Measurements from ENCODE around the gene MED9. TPM values are rescaled to one million over a fixed set of nuclear protein-coding genes. Genes with fewer than 3 reads are reported as not detected.

MED9 gene
- total RNA-seq, 2 experiments from 2014 or later: 13.8 to 15.0 TPM

DNA sequence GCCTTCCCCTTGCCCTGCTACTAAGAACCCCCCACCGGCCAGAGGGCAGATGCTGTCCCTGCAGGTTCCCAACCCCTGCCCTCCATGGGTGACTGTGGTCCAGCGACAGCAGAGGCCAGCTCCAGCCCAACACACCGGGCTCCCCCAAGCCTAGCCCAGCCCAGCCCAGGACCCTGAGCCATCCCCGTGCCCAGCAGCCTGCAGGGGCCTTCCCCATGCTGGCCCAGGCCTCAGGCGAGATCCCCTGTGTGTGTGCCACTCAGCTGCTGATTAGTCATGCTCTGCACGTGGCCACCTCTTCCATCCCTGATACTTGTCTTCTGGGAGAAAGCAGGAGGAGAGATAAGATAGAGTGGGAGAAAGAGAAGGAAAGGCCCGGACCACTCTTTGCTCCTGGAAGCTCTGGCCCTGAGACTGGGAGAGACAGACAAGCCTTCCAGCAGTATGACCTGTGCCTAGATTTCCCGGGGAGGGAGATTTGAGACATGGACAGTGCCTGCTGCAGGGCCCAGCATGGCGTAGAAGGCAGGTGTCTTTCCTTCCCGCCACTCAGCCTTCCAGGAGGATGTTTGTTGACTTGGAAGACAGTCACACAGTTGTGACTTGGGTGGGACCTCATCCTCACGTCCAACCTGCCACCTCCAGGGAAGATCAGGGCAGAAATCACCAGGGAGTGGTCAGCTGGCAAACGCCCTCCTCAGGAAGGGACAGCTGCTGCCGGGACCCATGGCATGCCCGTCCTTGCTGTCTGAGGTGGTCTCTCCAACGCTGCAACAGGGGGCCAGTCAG, 60.7 kb downstream of the MED9 start:
- H3K27me3 Mint-ChIP-seq: no peaks in the 10 kb centered on the region
- H3K36me3 Mint-ChIP-seq: no peaks in the 10 kb centered on the region
- DNase-seq: no peak
- no peak overlapping the region for H3K27ac Mint-ChIP-seq
- no peak overlapping the region for H3K4me3 Mint-ChIP-seq
- H3K4me1 Mint-ChIP-seq: no peaks in the 10 kb centered on the region
- H3K9me3 Mint-ChIP-seq: no peaks in the 10 kb centered on the region

DNA sequence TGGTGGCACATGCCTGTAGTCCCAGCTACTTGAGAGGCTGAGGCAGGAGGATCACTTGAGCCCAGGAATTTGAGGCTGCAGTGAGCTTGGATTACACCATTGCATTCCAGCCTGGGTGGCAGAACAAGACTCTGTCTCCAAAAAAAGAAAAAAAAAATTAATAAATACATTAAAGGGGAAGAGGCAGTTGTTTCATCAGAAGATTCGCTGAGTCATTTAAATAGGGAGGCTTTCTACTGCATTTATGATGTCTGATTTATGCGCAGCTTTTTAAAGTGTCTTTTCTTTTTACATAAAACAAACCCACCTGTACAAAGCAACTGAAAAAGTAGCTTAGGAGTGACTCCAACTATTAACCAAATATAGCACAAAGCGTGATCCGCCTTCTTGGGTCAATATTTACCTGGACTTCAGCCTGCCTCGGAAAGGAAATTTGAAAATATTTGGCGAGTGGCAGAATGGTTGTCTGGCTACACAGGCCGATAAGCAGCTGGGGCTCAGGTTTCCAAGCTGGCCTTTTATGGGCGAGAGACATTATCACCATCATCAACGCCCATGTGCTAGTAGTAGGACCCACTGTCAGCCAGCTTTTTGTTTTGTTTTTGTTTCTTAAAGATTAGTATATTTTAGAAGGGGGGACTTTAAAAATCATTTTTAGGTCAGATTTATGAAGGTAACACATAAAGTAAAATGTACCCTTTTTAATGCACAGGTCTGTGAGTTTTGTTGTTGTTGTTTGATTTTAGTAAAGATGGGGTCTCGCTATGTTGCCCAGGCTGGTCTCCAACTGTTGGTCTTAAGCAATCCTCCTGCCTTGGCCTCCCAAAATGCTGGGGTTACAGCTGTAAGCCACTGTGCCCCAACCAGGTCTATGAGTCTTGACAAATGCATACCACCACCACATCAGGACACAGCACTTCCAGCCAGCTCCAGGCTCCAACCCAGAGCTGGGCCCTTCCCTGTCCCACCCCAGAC, 61.9 kb downstream of the MED9 start:
- no peak overlapping the region for H3K4me3 Mint-ChIP-seq
- H3K27me3 Mint-ChIP-seq: no peaks in the 10 kb centered on the region
- no peaks in the 10 kb centered on the region for H3K9me3 Mint-ChIP-seq
- H3K27ac Mint-ChIP-seq: no peak overlapping the region
- no peaks in the 10 kb centered on the region for H3K4me1 Mint-ChIP-seq
- H3K36me3 Mint-ChIP-seq: no peaks in the 10 kb centered on the region
- no peak for DNase-seq

DNA sequence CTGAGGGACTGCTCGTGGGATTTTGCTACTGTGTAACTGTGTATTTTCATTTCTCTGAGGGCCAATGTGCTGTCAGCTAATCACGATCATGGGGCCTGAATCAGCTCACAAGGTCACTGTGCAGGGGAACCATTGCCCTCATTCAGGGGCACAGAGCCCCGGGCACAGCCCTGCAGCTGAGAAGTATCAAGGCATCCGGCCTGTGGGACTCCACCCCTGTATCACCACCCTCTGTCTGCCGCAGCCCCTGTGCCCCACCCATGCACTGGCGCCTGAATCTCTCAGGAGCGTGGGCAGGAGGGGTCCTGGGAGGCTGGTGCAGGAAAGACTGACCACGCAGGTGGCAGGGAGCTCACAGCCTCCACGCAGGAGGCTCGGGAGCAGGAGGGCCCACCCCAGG, 62.8 kb downstream of the MED9 start:
- H3K27me3 Mint-ChIP-seq: no peaks in the 10 kb centered on the region
- no peaks in the 10 kb centered on the region for H3K9me3 Mint-ChIP-seq
- DNase-seq: no peak
- H3K4me3 Mint-ChIP-seq: no peak overlapping the region
- H3K36me3 Mint-ChIP-seq: no peaks in the 10 kb centered on the region
- H3K4me1 Mint-ChIP-seq: no peaks in the 10 kb centered on the region
- no peak overlapping the region for H3K27ac Mint-ChIP-seq

DNA sequence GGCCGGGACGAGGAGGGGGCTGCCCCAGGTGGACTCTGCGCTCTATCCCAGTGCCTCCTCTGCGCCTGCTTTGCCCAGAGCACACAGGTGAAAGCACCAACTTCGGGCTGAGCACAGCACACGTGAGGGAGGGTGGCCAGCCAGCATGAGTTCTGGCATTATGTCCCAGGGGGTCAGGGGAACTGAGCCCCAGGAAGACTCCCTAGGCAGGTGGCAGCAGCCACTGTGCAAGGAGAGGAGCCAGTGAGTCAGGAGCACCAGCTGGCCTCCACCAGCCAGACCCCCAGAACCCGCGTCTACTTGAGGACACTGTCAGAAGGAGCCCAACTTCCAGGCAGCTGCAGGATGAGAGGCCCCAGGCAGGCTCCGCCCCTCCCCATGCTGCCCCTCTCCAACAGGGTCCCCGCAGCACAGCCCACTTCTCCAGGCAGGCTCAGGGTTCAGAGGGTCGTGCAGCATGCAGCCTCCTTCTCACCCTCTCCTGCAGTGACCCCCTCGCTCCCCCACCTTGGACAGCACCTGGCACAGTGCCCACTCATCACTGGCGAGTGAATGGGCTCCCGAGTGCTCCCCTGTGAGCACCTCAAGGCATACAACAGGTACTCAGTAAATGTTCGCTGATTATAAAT, 63.6 kb downstream of the MED9 start:
- Mint-ChIP-seq H3K27ac (no peak overlapping the region), H3K4me1 (no peaks in the 10 kb centered on the region), H3K4me3 (no peak overlapping the region), H3K9me3 (no peaks in the 10 kb centered on the region), H3K36me3 (no peaks in the 10 kb centered on the region), H3K27me3 (no peaks in the 10 kb centered on the region)
- DNase-seq: no peak

DNA sequence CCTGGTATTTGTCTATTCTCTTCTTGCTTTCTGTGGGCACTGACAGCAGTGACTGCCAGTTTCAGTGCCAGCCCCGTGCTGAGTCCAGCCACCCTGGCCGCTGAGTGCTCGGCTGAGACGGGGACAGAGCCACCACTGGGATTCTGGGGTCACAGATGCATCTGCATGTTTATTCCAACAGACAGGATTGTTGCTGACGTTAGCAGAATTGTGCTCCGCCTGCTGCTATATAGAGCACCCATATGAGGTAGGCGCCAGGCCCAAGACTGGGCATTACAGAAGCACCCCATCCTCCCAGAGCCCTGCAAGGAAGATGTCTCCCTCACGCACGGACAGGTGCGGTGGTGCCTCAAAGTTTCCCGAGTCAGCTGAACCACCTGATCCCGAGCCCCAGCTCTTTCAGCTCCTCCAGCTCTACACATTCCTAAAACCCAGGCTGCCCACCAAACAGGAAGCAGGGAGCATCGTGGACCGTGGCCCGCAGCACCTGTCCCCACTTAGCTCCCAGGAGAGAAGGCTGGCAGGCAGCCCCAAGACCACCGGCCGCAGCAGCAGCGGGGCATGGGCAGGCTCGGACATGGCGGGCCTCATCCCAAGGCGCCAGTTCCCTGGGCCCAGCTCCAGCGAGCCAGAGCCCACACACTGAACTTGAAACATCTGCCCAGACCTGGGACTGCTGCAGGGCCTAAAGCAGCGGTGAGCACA, 64.3 kb downstream of the MED9 start:
- no peaks in the 10 kb centered on the region for H3K4me1 Mint-ChIP-seq
- H3K27me3 Mint-ChIP-seq: no peaks in the 10 kb centered on the region
- no peaks in the 10 kb centered on the region for H3K36me3 Mint-ChIP-seq
- DNase-seq: no peak
- no peak overlapping the region for H3K4me3 Mint-ChIP-seq
- no peak overlapping the region for H3K27ac Mint-ChIP-seq
- no peaks in the 10 kb centered on the region for H3K9me3 Mint-ChIP-seq

DNA sequence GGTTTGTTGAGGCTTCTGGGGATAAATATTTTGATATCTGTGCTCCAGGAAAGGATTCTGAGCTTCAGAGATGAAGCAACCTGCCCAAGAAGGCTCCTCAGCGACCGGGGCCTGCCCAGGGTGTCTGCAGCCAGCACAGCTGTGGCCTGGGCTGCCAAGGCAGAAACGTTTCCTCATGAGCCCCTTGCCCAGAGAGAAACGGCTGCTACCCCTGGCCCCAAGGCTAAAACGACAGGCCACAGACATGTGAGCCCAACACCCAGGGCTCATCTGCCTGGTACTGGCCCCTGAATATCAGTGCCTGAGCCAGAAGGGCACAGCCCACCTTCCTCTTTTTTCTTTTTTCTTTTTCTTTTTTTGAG, 64.8 kb downstream of the MED9 start:
- DNase-seq: no peak
- H3K9me3 Mint-ChIP-seq: no peaks in the 10 kb centered on the region
- H3K27ac Mint-ChIP-seq: no peak overlapping the region
- H3K27me3 Mint-ChIP-seq: no peaks in the 10 kb centered on the region
- no peaks in the 10 kb centered on the region for H3K36me3 Mint-ChIP-seq
- H3K4me3 Mint-ChIP-seq: no peak overlapping the region
- no peaks in the 10 kb centered on the region for H3K4me1 Mint-ChIP-seq

Other genes with a start within 250 kb of the MED9 start
- gene FLCN, start 239.8 kb upstream of the MED9 start, total RNA-seq: 10 to 100 TPM; 21.3 to 22.7 TPM
- gene COPS3, start 195.8 kb upstream of the MED9 start, total RNA-seq: 100 to 1,000 TPM; 133 to 141 TPM
- 1 to 10 TPM; 6.1 to 6.5 TPM for gene NT5M, start 173.6 kb upstream of the MED9 start, total RNA-seq
- gene RASD1, start 19.4 kb downstream of the MED9 start, total RNA-seq: under 1 TPM; 0.31 to 0.48 TPM
- 10 to 100 TPM; 34.0 to 40.0 TPM for gene PEMT, start 114.7 kb downstream of the MED9 start, total RNA-seq
- 10 to 100 TPM; 19.6 to 21.1 TPM for gene RAI1, start 204.5 kb downstream of the MED9 start, total RNA-seq

Data from activated naive CD8-positive, alpha-beta T cell treated with anti-CD3 and anti-CD28 coated beads for 36 hours (primary cell).